Tibial nerve (tissue), 4 donors: Measurements from ENCODE around the gene WWTR1.

Source experiments
- CTCF ChIP-seq, 5 experiments: fragments of 200-600 bp in 3 of 5; fragments of 450-650 bp in 2 of 5; sonication (generic) in 3 of 5; IDR thresholded peaks; one replicate each; pipeline ENCODE4 v1.5.1; 2016 to 2019; ENCODE audit warnings: antibody characterized with exemption in 5 of 5, mild to moderate bottlenecking in 3 of 5, moderate library complexity in 2 of 5
- EP300 ChIP-seq, 2 donors: sonication (generic); formaldehyde crosslinking; IDR thresholded peaks; one replicate each; pipeline ENCODE4 v1.6.1; 2017; ENCODE audit warnings: antibody characterized with exemption in 2 of 2, mild to moderate bottlenecking in 1 of 2

GRCh38 chr3:149564079-149564478 is 93.7 kb downstream of the WWTR1 start:
- TF ChIP-seq EP300 (IDR thresholded peaks at IDR 0.05): no peak
- TF ChIP-seq CTCF (IDR thresholded peaks at IDR 0.05): no peak
